GM12878 (cell line): Measurements from ENCODE around the gene KCNS1. TPM values are rescaled to one million over a fixed set of nuclear protein-coding genes. Genes with fewer than 3 reads are reported as not detected.

Source experiments
- ATAC-seq: fragments of 200-7000 bp; cut with Tn5 transposase; 3 replicates; pipeline ENCODE4 v1.9.1; 2020; ENCODE audit warnings: mild to moderate bottlenecking, moderate library complexity
- BruUV-seq: library from RNA; stranded (reverse); fragments of 400-500 nt; replicated peaks from 2 replicates; lab custom pipeline; 2021; lab: Mats Ljungman, UMichigan
- CTCF ChIA-PET: fragments of 300-600 bp; sonication (Branson Sonifier 250); formaldehyde crosslinking; extraction: SDS; loops from one replicate; lab custom pipeline; 2021; ENCODE audit warnings: inconsistent platforms; lab: Yijun Ruan, JAX
- POLR2A ChIA-PET: fragments of 350-600 bp; formaldehyde crosslinking; extraction: SDS; loops from one replicate; lab custom pipeline; 2021; ENCODE audit warnings: inconsistent platforms; lab: Charles Lee
- RAD21 ChIA-PET: fragments of 300-600 bp; sonication (Branson Sonifier 250); formaldehyde crosslinking; loops from one replicate; lab custom pipeline; 2023; ENCODE audit warnings: antibody characterized with exemption; ENCODE audit not compliant: unreplicated experiment; lab: Charles Lee
- SMC1A ChIA-PET: fragments of 300-600 bp; sonication (Branson Sonifier 250); formaldehyde crosslinking; loops from one replicate; lab custom pipeline; 2023; ENCODE audit not compliant: unreplicated experiment, uncharacterized antibody; lab: Charles Lee
- DNase-seq: peaks from one replicate; pipeline ENCODE4 v3.0.0-alpha.2; 2011; ENCODE audit warnings: low read depth, low spot score
- FAIRE-seq: peaks from 3 replicates; lab custom pipeline; 2011; peaks lifted over from hg19 to GRCh38; lab: Jason Lieb, UNC
- H2AFZ ChIP-seq: 2 replicates; pipeline ENCODE4 v1.6.0; 2011; ENCODE audit warnings: low read depth, low read length, control low read depth; ENCODE audit not compliant: control insufficient read depth
- H3K27ac ChIP-seq: 2 replicates; pipeline ENCODE4 v1.5.1; 2011; ENCODE audit warnings: control low read depth; ENCODE audit not compliant: control insufficient read depth, insufficient read depth
- H3K27me3 ChIP-seq, 2 experiments: replicated peaks in 1 of 2; 2 replicates each; pipeline versions ENCODE4 v1.6.0 to v1.6.1; 2011; ENCODE audit warnings: low read length in 1 of 2; ENCODE audit not compliant: control insufficient read depth in 2 of 2, insufficient read depth in 2 of 2
- H3K36me3 ChIP-seq, 2 experiments: 2 replicates each; pipeline ENCODE4 v1.5.1; 2011; ENCODE audit warnings: low read length in 1 of 2; ENCODE audit not compliant: control insufficient read depth in 2 of 2, insufficient read depth in 2 of 2
- H3K4me1 ChIP-seq: 2 replicates; pipeline ENCODE4 v1.6.1; 2011; ENCODE audit warnings: mild to moderate bottlenecking, low read length, moderate library complexity, mixed read lengths; ENCODE audit not compliant: control insufficient read depth, insufficient read depth
- H3K4me2 ChIP-seq: 2 replicates; pipeline ENCODE4 v1.6.0; 2011; ENCODE audit warnings: control low read depth; ENCODE audit not compliant: control insufficient read depth, insufficient read depth
- H3K4me3 ChIP-seq: fragments of 200-600 bp; sonication (generic); 2 replicates; pipeline ENCODE4 v1.5.1; 2016
- H3K79me2 ChIP-seq: 2 replicates; pipeline ENCODE4 v1.6.0; 2011; ENCODE audit warnings: low read length; ENCODE audit not compliant: control insufficient read depth, insufficient read depth
- H3K9ac ChIP-seq: 2 replicates; pipeline ENCODE4 v1.8.0; 2011; ENCODE audit warnings: low read length, control low read depth, mixed read lengths; ENCODE audit not compliant: control insufficient read depth, insufficient read depth
- H3K9me3 ChIP-seq: replicated peaks from 3 replicates; pipeline ENCODE4 v1.5.1; 2011; ENCODE audit warnings: mild to moderate bottlenecking, low read length; ENCODE audit not compliant: control insufficient read depth, insufficient read depth
- H4K20me1 ChIP-seq: 2 replicates; pipeline ENCODE4 v1.6.0; 2011; ENCODE audit not compliant: control insufficient read depth, insufficient read depth
- IRF4 ChIP-seq: IDR thresholded peaks from 2 replicates; pipeline ENCODE4 v1.6.1; 2011; ENCODE audit warnings: low read depth, low read length
- JUNB ChIP-seq: IDR thresholded peaks from 2 replicates; pipeline ENCODE4 v1.6.1; 2016; ENCODE audit warnings: antibody characterized with exemption, mild to moderate bottlenecking
- PML ChIP-seq: IDR thresholded peaks from 2 replicates; pipeline ENCODE4 v1.6.1; 2012; ENCODE audit warnings: low read length, inconsistent platforms
- TARDBP ChIP-seq: IDR thresholded peaks from 2 replicates; pipeline ENCODE4 v1.6.1; 2016; ENCODE audit warnings: borderline replicate concordance
- ZBTB33 ChIP-seq: fragments of 450-650 bp; IDR thresholded peaks from 2 replicates; pipeline ENCODE4 v1.6.1; 2017; ENCODE audit warnings: mild to moderate bottlenecking
- WGBS: methylation state at CpG from one replicate; pipeline ENCODE4 v1.1.6; 2016; ENCODE audit warnings: low lambda C conversion rate; ENCODE audit not compliant: insufficient replicate concordance, insufficient coverage; ENCODE audit errors: missing lambda C conversion rate; 5-methylcytosine and 5-hydroxymethylcytosine counted together
- in situ Hi-C: fragments of 300-500 bp; cut with MboI; formaldehyde crosslinking; loops from 9 replicates; pipeline ENCODE4 v1.14.3; 2018; ENCODE audit warnings: mixed read lengths
- intact Hi-C: fragments of 100-400 bp; cut with micrococcal nuclease; formaldehyde crosslinking; loops from one replicate; pipeline ENCODE4 v1.14.2; 2022; ENCODE audit not compliant: unreplicated experiment
- polyA plus RNA-seq, 11 experiments: library from polyadenylated mRNA; depleted of rRNA in 4 of 11; unstranded in 6 of 11; stranded (reverse) in 5 of 11; fragments of >200 nt; fragmentation: Nextera tagmentation in 4 of 11; fragmentation: Illumina TruSeq in 1 of 11; extraction: Ambion mirVana in 4 of 11; extraction: Trizol in 1 of 11; gene quantifications; 1 replicate in 1 of 11; 2 replicates in 10 of 11; pipeline versions ENCODE4 v1.2.1 to v1.2.3, GENCODE V29; 2011 to 2016; ENCODE audit warnings: inconsistent platforms in 2 of 11, missing spikeins in 2 of 11, low read depth in 1 of 11
- total RNA-seq, 4 experiments: library from RNA; depleted of rRNA in 3 of 4; stranded (reverse); fragments of >200 nt in 3 of 4; fragmentation: Illumina TruSeq in 1 of 4; extraction: Trizol in 1 of 4; gene quantifications; 2 replicates each; pipeline versions ENCODE4 v1.2.1 to v1.2.3, GENCODE V29; 2013 to 2021

KCNS1 gene
- total and polyA plus RNA-seq, 10 of the 15 experiments (the other 5 are each of a cell fraction or from before 2014, with no cell fraction given) = not detected

GRCh38 chr20:45047581-45048119 is 53.3 kb downstream of the KCNS1 start:
- Histone ChIP-seq H2AFZ (no peak overlapping the region), H3K9ac (no peak overlapping the region), H3K4me3 (no peak overlapping the region), H3K27me3 (no peaks in the 10 kb centered on the region), H3K79me2 (peaks cover 25% of the 10 kb centered on the region), H3K36me3 (peaks cover 5 to 8% of the 10 kb centered on the region in 2 experiments; a peak in 3 of 4 replicates), H4K20me1 (peaks cover 3% of the 10 kb centered on the region; the same call in 1 of the 2 replicates), H3K27ac (no peak overlapping the region), H3K4me1 (peaks cover 31% of the 10 kb centered on the region), H3K9me3 (no peaks in the 10 kb centered on the region), H3K4me2 (no peak overlapping the region)
- TF ChIP-seq ZBTB33 (no peak), TARDBP (no peak), IRF4 (no peak), JUNB (no peak), PML (no peak)
- SMC1A ChIA-PET = interaction anchor here (1.4 to 6.9 kb wide), 5 partner anchors 12 to 64 kb away, joined by 3 to 82 read pairs (median 13); no protein-coding TSS in a partner anchor
- POLR2A ChIA-PET = no interaction called here
- intact Hi-C loops (no loop called here), in situ Hi-C loops (no loop called here)
- CTCF ChIA-PET = interaction anchor here (1.0 to 8.5 kb wide), 3 partner anchors 10 to 47 kb away, joined by 3 to 91 read pairs (median 20); no protein-coding TSS in a partner anchor
- 100% methylated on average over 2 of the region's 2 CpGs for WGBS
- BruUV-seq = no TSS peak
- no peak for DNase-seq
- ATAC-seq = no peak
- FAIRE-seq = no peak
- RAD21 ChIA-PET = interaction anchor here (4.2 to 4.3 kb wide), 2 partner anchors 9 to 47 kb away, joined by 11 to 47 read pairs; no protein-coding TSS in a partner anchor
